ENCODE results near the gene NASP. TPM values are rescaled to one million over a fixed set of nuclear protein-coding genes. Genes with fewer than 3 reads are reported as not detected.
A peak's percentile ranks its signal among the peaks of the same experiment; 100 is the strongest.

The NASP gene
- total RNA-seq, 1 experiment from 2014 or later: 205 TPM

GRCh38 chr1:45554198-45554597 lies 29.6 kb upstream of the NASP start:
- peaks cover 14% of the 10 kb centered on the region for H3K36me3 ChIP-seq (replicated peaks; ENCODE audit: control insufficient read depth, insufficient read depth, low read length)
- no peak for DNase-seq
- H3K27me3 ChIP-seq (ENCODE audit: control insufficient read depth, insufficient read depth, low read length): no peaks in the 10 kb centered on the region
- H3K4me3 ChIP-seq (ENCODE audit: insufficient read depth, low read depth, low read length): no peak overlapping the region

- no peak for DNase-seq
- Histone ChIP-seq H3K27me3 (ENCODE audit: control insufficient read depth, insufficient read depth, low read length) (no peaks in the 10 kb centered on the region), H3K4me3 (ENCODE audit: insufficient read depth, low read depth, low read length) (no peak overlapping the region), H3K36me3 (replicated peaks; ENCODE audit: control insufficient read depth, insufficient read depth, low read length) (peaks cover 24% of the 10 kb centered on the region)
Observed at GRCh38 chr1:45557422-45557944, 26.4 kb upstream of the NASP start.

- Histone ChIP-seq H3K27me3 (ENCODE audit: control insufficient read depth, insufficient read depth, low read length) (no peaks in the 10 kb centered on the region), H3K4me3 (ENCODE audit: insufficient read depth, low read depth, low read length) (no peak overlapping the region), H3K36me3 (replicated peaks; ENCODE audit: control insufficient read depth, insufficient read depth, low read length) (peaks cover 37% of the 10 kb centered on the region)
- no peak for DNase-seq
Observed at GRCh38 chr1:45563843-45564242, 20.0 kb upstream of the NASP start.

GRCh38 chr1:45566722-45567121 lies 17.1 kb upstream of the NASP start:
- H3K4me3 ChIP-seq (ENCODE audit: insufficient read depth, low read depth, low read length): no peak overlapping the region
- no peaks in the 10 kb centered on the region for H3K27me3 ChIP-seq (ENCODE audit: control insufficient read depth, insufficient read depth, low read length)
- peaks cover 36% of the 10 kb centered on the region for H3K36me3 ChIP-seq (replicated peaks; ENCODE audit: control insufficient read depth, insufficient read depth, low read length)
- DNase-seq: no peak

GRCh38 chr1:45567911-45568310 lies 15.9 kb upstream of the NASP start:
- Histone ChIP-seq H3K27me3 (ENCODE audit: control insufficient read depth, insufficient read depth, low read length) (no peaks in the 10 kb centered on the region), H3K36me3 (replicated peaks; ENCODE audit: control insufficient read depth, insufficient read depth, low read length) (peaks cover 33% of the 10 kb centered on the region), H3K4me3 (ENCODE audit: insufficient read depth, low read depth, low read length) (no peak overlapping the region)
- no peak for DNase-seq

GRCh38 chr1:45568421-45568820 lies 15.4 kb upstream of the NASP start:
- peaks cover 33% of the 10 kb centered on the region for H3K36me3 ChIP-seq (replicated peaks; ENCODE audit: control insufficient read depth, insufficient read depth, low read length)
- no peak overlapping the region for H3K4me3 ChIP-seq (ENCODE audit: insufficient read depth, low read depth, low read length)

GRCh38 chr1:45569571-45569961 lies 14.3 kb upstream of the NASP start:
- Histone ChIP-seq H3K27me3 (ENCODE audit: control insufficient read depth, insufficient read depth, low read length) (no peaks in the 10 kb centered on the region), H3K36me3 (replicated peaks; ENCODE audit: control insufficient read depth, insufficient read depth, low read length) (peaks cover 29% of the 10 kb centered on the region), H3K4me3 (ENCODE audit: insufficient read depth, low read depth, low read length) (no peak overlapping the region)
- no peak for DNase-seq

More at GRCh38 chr1:45568421-45568820, 15.4 kb upstream of the NASP start:
- no peak for DNase-seq
- no peaks in the 10 kb centered on the region for H3K27me3 ChIP-seq (ENCODE audit: control insufficient read depth, insufficient read depth, low read length)

GRCh38 chr1:45569962-45570581 lies 13.8 kb upstream of the NASP start:
- peak; percentile 76 for DNase-seq
- H3K27me3 ChIP-seq (ENCODE audit: control insufficient read depth, insufficient read depth, low read length): no peaks in the 10 kb centered on the region
- H3K36me3 ChIP-seq (replicated peaks; ENCODE audit: control insufficient read depth, insufficient read depth, low read length): peaks cover 29% of the 10 kb centered on the region
- H3K4me3 ChIP-seq (ENCODE audit: insufficient read depth, low read depth, low read length): no peak overlapping the region

GRCh38 chr1:45570631-45571030 lies 13.2 kb upstream of the NASP start:
- Histone ChIP-seq H3K36me3 (replicated peaks; ENCODE audit: control insufficient read depth, insufficient read depth, low read length) (peaks cover 29% of the 10 kb centered on the region), H3K4me3 (ENCODE audit: insufficient read depth, low read depth, low read length) (no peak overlapping the region), H3K27me3 (ENCODE audit: control insufficient read depth, insufficient read depth, low read length) (no peaks in the 10 kb centered on the region)
- no peak for DNase-seq

GRCh38 chr1:45573231-45573804 lies 10.5 kb upstream of the NASP start:
- DNase-seq: no peak
- H3K27me3 ChIP-seq (ENCODE audit: control insufficient read depth, insufficient read depth, low read length): no peaks in the 10 kb centered on the region
- no peak overlapping the region for H3K4me3 ChIP-seq (ENCODE audit: insufficient read depth, low read depth, low read length)
- peaks cover 14% of the 10 kb centered on the region for H3K36me3 ChIP-seq (replicated peaks; ENCODE audit: control insufficient read depth, insufficient read depth, low read length)

GRCh38 chr1:45574105-45574626 lies 9.7 kb upstream of the NASP start:
- H3K27me3 ChIP-seq (ENCODE audit: control insufficient read depth, insufficient read depth, low read length): no peaks in the 10 kb centered on the region
- H3K4me3 ChIP-seq (ENCODE audit: insufficient read depth, low read depth, low read length): no peak overlapping the region
- no peak for DNase-seq
- H3K36me3 ChIP-seq (replicated peaks; ENCODE audit: control insufficient read depth, insufficient read depth, low read length): peaks cover 5% of the 10 kb centered on the region

GRCh38 chr1:45583264-45583665 lies 576 bp upstream of the NASP start:
- peaks cover 2% of the 10 kb centered on the region; the same call in 1 of the 2 replicates for H3K36me3 ChIP-seq (replicated peaks; ENCODE audit: control insufficient read depth, insufficient read depth, low read length)
- H3K4me3 ChIP-seq (ENCODE audit: insufficient read depth, low read depth, low read length): peak overlapping the region; percentile 100
- H3K27me3 ChIP-seq (ENCODE audit: control insufficient read depth, insufficient read depth, low read length): no peaks in the 10 kb centered on the region

GRCh38 chr1:45584351-45585109 lies 689 bp downstream of the NASP start:
- Histone ChIP-seq H3K36me3 (replicated peaks; ENCODE audit: control insufficient read depth, insufficient read depth, low read length) (peaks cover 3% of the 10 kb centered on the region), H3K27me3 (ENCODE audit: control insufficient read depth, insufficient read depth, low read length) (no peaks in the 10 kb centered on the region), H3K4me3 (ENCODE audit: insufficient read depth, low read depth, low read length) (peak overlapping the region; percentile 100)
- peak; percentile 97 for DNase-seq

More at GRCh38 chr1:45583264-45583665, 576 bp upstream of the NASP start:
- DNase-seq: peak; percentile 96

GRCh38 chr1:45585110-45585426 lies 1.2 kb downstream of the NASP start:
- no peaks in the 10 kb centered on the region for H3K27me3 ChIP-seq (ENCODE audit: control insufficient read depth, insufficient read depth, low read length)
- H3K36me3 ChIP-seq (replicated peaks; ENCODE audit: control insufficient read depth, insufficient read depth, low read length): peaks cover 3% of the 10 kb centered on the region

More at GRCh38 chr1:45585110-45585426, 1.2 kb downstream of the NASP start:
- H3K4me3 ChIP-seq (ENCODE audit: insufficient read depth, low read depth, low read length): peak overlapping the region; percentile 100
- no peak for DNase-seq
